Trophoblast cell (in vitro differentiated cells and primary cell): Measurements from ENCODE around the gene RAI2.
A peak's percentile ranks its signal among the peaks of the same experiment; 100 is the strongest.
"Not testable (repeated sequence)": the region's sequence is repeated elsewhere in the genome, so short reads cannot be mapped to it uniquely, and the experiment has no call there.

ENCODE experiments used
- DNase-seq, 2 donors: peaks; one replicate each; pipeline ENCODE4 v3.0.0-alpha.2; 2016
- H2AFZ ChIP-seq: 2 replicates; pipeline ENCODE4 v1.6.1; 2013; ENCODE audit warnings: low read length, moderate library complexity, mild to moderate bottlenecking; ENCODE audit not compliant: insufficient read depth, poor library complexity
- H2AK5ac ChIP-seq: 2 replicates; pipeline ENCODE4 v1.6.1; 2013; ENCODE audit warnings: mild to moderate bottlenecking, low read length
- H2BK120ac ChIP-seq: 2 replicates; pipeline ENCODE4 v1.6.1; 2013; ENCODE audit warnings: low read length, mild to moderate bottlenecking, moderate library complexity; ENCODE audit not compliant: insufficient read depth, poor library complexity
- H2BK12ac ChIP-seq: 2 replicates; pipeline ENCODE4 v1.6.1; 2013; ENCODE audit warnings: mild to moderate bottlenecking, low read length, moderate library complexity
- H2BK5ac ChIP-seq: 2 replicates; pipeline ENCODE4 v1.6.1; 2013; ENCODE audit warnings: low read length, low read depth, moderate library complexity, mild to moderate bottlenecking; ENCODE audit not compliant: poor library complexity
- H3K14ac ChIP-seq: 2 replicates; pipeline ENCODE4 v1.6.1; 2013; ENCODE audit warnings: mild to moderate bottlenecking, low read length
- H3K18ac ChIP-seq: 2 replicates; pipeline ENCODE4 v1.6.1; 2013; ENCODE audit warnings: mild to moderate bottlenecking, low read length
- H3K23ac ChIP-seq: 2 replicates; pipeline ENCODE4 v1.6.1; 2013; ENCODE audit warnings: low read length
- H3K27ac ChIP-seq: 2 replicates; pipeline ENCODE4 v1.5.1; 2013; ENCODE audit warnings: low read depth, mild to moderate bottlenecking, inconsistent platforms, low read length, moderate library complexity
- H3K27me3 ChIP-seq: 2 replicates; pipeline ENCODE4 v1.6.1; 2013; ENCODE audit warnings: inconsistent platforms, mild to moderate bottlenecking, low read length, moderate library complexity; ENCODE audit not compliant: insufficient read depth
- H3K36me3 ChIP-seq, 2 experiments: 1 replicate in 1 of 2; 2 replicates in 1 of 2; pipeline ENCODE4 v1.6.1; 2013; ENCODE audit warnings: low read length in 2 of 2, mild to moderate bottlenecking in 2 of 2, moderate library complexity in 1 of 2; ENCODE audit not compliant: insufficient read depth in 2 of 2, control insufficient read depth in 1 of 2
- H3K4ac ChIP-seq: 2 replicates; pipeline ENCODE4 v1.6.1; 2013; ENCODE audit warnings: low read depth, mild to moderate bottlenecking, low read length, moderate library complexity
- H3K4me1 ChIP-seq, 2 experiments: 1 replicate in 1 of 2; 2 replicates in 1 of 2; pipeline ENCODE4 v1.6.1; 2013; ENCODE audit warnings: low read length in 2 of 2, mild to moderate bottlenecking in 2 of 2, moderate library complexity in 1 of 2; ENCODE audit not compliant: insufficient read depth in 2 of 2, control insufficient read depth in 1 of 2
- H3K4me2 ChIP-seq: 2 replicates; pipeline ENCODE4 v1.6.1; 2013; ENCODE audit warnings: inconsistent platforms, mild to moderate bottlenecking, low read length, moderate library complexity
- H3K4me3 ChIP-seq: 2 replicates; pipeline ENCODE4 v1.5.1; 2013; ENCODE audit warnings: mild to moderate bottlenecking, low read depth, low read length, inconsistent platforms
- H3K79me1 ChIP-seq: one replicate; pipeline ENCODE4 v1.6.1; 2013; ENCODE audit warnings: low read length
- H3K79me2 ChIP-seq: 2 replicates; pipeline ENCODE4 v1.6.1; 2013; ENCODE audit warnings: low read length, mild to moderate bottlenecking; ENCODE audit not compliant: control insufficient read depth, insufficient read depth, poor library complexity
- H3K9ac ChIP-seq: 2 replicates; pipeline ENCODE4 v1.6.1; 2013; ENCODE audit warnings: mild to moderate bottlenecking, low read length
- H3K9me3 ChIP-seq: 2 replicates; pipeline ENCODE4 v1.6.1; 2013; ENCODE audit warnings: low read depth, mild to moderate bottlenecking, control low read depth, inconsistent platforms, low read length; ENCODE audit not compliant: insufficient read depth
- H4K12ac ChIP-seq: 2 replicates; pipeline ENCODE4 v1.6.1; 2013; ENCODE audit warnings: low read depth, mild to moderate bottlenecking, low read length, moderate library complexity
- H4K8ac ChIP-seq: 2 replicates; pipeline ENCODE4 v1.6.1; 2013; ENCODE audit warnings: low read depth, mild to moderate bottlenecking, low read length, moderate library complexity
- H4K91ac ChIP-seq: one replicate; pipeline ENCODE4 v1.6.1; 2013; ENCODE audit warnings: low read depth, mild to moderate bottlenecking, low read length, moderate library complexity
- WGBS: extraction: QIAGEN DNeasy Blood & Tissue Kit; methylation state at CpG from one replicate; pipeline ENCODE4 v1.1.7; 2013; ENCODE audit warnings: missing lambda C conversion rate; ENCODE audit not compliant: insufficient read length, insufficient coverage; ENCODE audit errors: extremely low coverage; 5-methylcytosine and 5-hydroxymethylcytosine counted together

The RAI2 gene

DNA sequence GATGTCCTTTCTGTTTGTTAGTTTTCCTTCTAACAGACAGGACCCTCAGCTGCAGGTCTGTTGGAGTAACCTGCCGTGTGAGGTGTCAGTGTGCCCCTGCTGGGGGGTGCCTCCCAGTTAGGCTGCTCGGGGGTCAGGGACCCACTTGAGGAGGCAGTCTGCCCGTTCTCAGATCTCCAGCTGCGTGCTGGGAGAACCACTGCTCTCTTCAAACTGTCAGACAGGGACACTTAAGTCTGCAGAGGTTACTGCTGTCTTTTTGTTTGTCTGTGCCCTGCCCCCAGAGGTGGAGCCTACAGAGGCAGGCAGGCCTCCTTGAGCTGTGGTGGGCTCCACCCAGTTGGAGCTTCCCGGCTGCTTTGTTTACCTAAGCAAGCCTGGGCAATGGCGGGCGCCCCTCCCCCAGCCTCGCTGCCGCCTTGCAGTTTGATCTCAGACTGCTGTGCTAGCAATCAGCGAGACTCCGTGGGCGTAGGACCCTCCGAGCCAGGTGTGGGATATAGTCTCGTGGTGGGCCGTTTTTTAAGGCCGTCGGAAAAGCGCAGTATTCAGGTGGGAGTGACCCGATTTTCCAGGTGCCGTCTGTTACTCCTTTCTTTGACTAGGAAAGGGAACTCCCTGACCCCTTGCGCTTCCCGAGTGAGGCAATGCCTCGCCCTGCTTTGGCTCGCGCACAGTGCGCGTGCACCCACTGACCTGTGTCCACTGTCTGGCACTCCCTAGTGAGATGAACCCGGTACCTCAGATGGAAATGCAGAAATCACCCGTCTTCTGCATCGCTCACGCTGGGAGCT is 74.3 kb downstream of the RAI2 start:
- H3K23ac ChIP-seq, H3K14ac ChIP-seq, H2BK5ac ChIP-seq, H3K4me2 ChIP-seq, H3K9ac ChIP-seq, H2BK120ac ChIP-seq, H3K4ac ChIP-seq, H3K79me2 ChIP-seq, H3K9me3 ChIP-seq, H3K4me1 ChIP-seq, H2AK5ac ChIP-seq, H3K4me3 ChIP-seq, H3K18ac ChIP-seq, H2BK12ac ChIP-seq, H3K27me3 ChIP-seq, DNase-seq, H3K27ac ChIP-seq, H3K36me3 ChIP-seq, H3K79me1 ChIP-seq, H4K12ac ChIP-seq: not testable (repeated sequence)
- Histone ChIP-seq H4K8ac (peak overlapping the region; percentile 73), H2AFZ (peak overlapping the region; percentile 17), H4K91ac (peak overlapping the region; percentile 5)
- no CpG with 5 or more reads among the region's 31 CpGs for WGBS

GRCh38 chrX:17779434-17779833 is 81.7 kb downstream of the RAI2 start:
- H3K9me3 ChIP-seq = no peaks in the 10 kb centered on the region
- H3K27me3 ChIP-seq = no peaks in the 10 kb centered on the region
- no peak overlapping the region for H2BK120ac ChIP-seq
- no peaks in the 10 kb centered on the region for H3K36me3 ChIP-seq
- no peak overlapping the region for H3K14ac ChIP-seq
- H4K12ac ChIP-seq = no peak overlapping the region
- H3K9ac ChIP-seq = no peak overlapping the region
- no peaks in the 10 kb centered on the region for H3K4me1 ChIP-seq
- no peaks in the 10 kb centered on the region for H3K79me1 ChIP-seq
- H3K18ac ChIP-seq = no peak overlapping the region
- no peak overlapping the region for H2BK5ac ChIP-seq
- no peak overlapping the region for H2BK12ac ChIP-seq
- no peak overlapping the region for H2AK5ac ChIP-seq
- H3K79me2 ChIP-seq = no peaks in the 10 kb centered on the region
- H4K8ac ChIP-seq = no peak overlapping the region
- no peak overlapping the region for H3K4me2 ChIP-seq
- H4K91ac ChIP-seq = no peak overlapping the region
- H3K4ac ChIP-seq = no peak overlapping the region
- no peak overlapping the region for H3K27ac ChIP-seq
- H3K4me3 ChIP-seq = no peak overlapping the region
- no CpG with 5 or more reads among the region's 4 CpGs for WGBS
- no peak for DNase-seq
- H2AFZ ChIP-seq = no peak overlapping the region
- H3K23ac ChIP-seq = no peak overlapping the region

GRCh38 chrX:17778997-17779396 is 82.1 kb downstream of the RAI2 start:
- WGBS = no CpG with 5 or more reads among the region's 2 CpGs
- Histone ChIP-seq H2AK5ac (no peak overlapping the region), H3K27ac (no peak overlapping the region), H3K4me2 (no peak overlapping the region), H3K18ac (no peak overlapping the region), H3K36me3 (no peaks in the 10 kb centered on the region), H3K4me1 (no peaks in the 10 kb centered on the region), H3K9me3 (no peaks in the 10 kb centered on the region), H3K14ac (no peak overlapping the region), H4K91ac (no peak overlapping the region), H2BK120ac (no peak overlapping the region), H3K4me3 (no peak overlapping the region), H2BK12ac (no peak overlapping the region), H3K27me3 (no peaks in the 10 kb centered on the region), H3K79me2 (no peaks in the 10 kb centered on the region), H2BK5ac (no peak overlapping the region), H4K8ac (no peak overlapping the region), H4K12ac (no peak overlapping the region), H3K79me1 (no peaks in the 10 kb centered on the region), H3K4ac (no peak overlapping the region), H3K9ac (no peak overlapping the region), H3K23ac (no peak overlapping the region), H2AFZ (no peak overlapping the region)
- no peak for DNase-seq

GRCh38 chrX:17774053-17774452 is 87.0 kb downstream of the RAI2 start:
- Histone ChIP-seq H2AFZ (no peak overlapping the region), H3K36me3 (no peaks in the 10 kb centered on the region), H2AK5ac (no peak overlapping the region), H3K4ac (no peak overlapping the region), H3K27ac (no peak overlapping the region), H3K79me2 (no peaks in the 10 kb centered on the region), H3K9me3 (no peaks in the 10 kb centered on the region), H2BK5ac (no peak overlapping the region), H3K4me3 (no peak overlapping the region), H3K9ac (no peak overlapping the region), H3K27me3 (no peaks in the 10 kb centered on the region), H3K4me2 (no peak overlapping the region), H2BK12ac (no peak overlapping the region), H2BK120ac (no peak overlapping the region), H4K12ac (no peak overlapping the region), H3K18ac (no peak overlapping the region), H3K14ac (no peak overlapping the region), H3K4me1 (no peaks in the 10 kb centered on the region), H4K91ac (no peak overlapping the region), H3K79me1 (no peaks in the 10 kb centered on the region), H3K23ac (no peak overlapping the region), H4K8ac (no peak overlapping the region)
- no peak for DNase-seq
- no CpG with 5 or more reads among the region's 1 CpG for WGBS
